ENCODE measurements around the gene VDR.

Gene VDR

GRCh38 chr12:47808050-47808449 is 96.7 kb downstream of the VDR start:
- Histone ChIP-seq H3K4me3 (peak overlapping the region; percentile 48), H3K27ac (peak overlapping the region; percentile 96 to 100)
- no peak for DNase-seq (ENCODE audit: low spot score)
- no peak for TF ChIP-seq CTCF (IDR thresholded peaks at IDR 0.05)

- H3K27ac ChIP-seq: peak overlapping the region; percentile 96 to 100
- H3K4me3 ChIP-seq: peak overlapping the region; percentile 48
- TF ChIP-seq CTCF (IDR thresholded peaks at IDR 0.05): no peak
- DNase-seq (ENCODE audit: low spot score): no peak
These were observed 97.5 kb downstream of the VDR start for GRCh38 chr12:47807338-47807737.

- Histone ChIP-seq H3K27ac (peak overlapping the region; percentile 24 to 72), H3K4me3 (peak overlapping the region; percentile 12)
- no peak for DNase-seq (ENCODE audit: low spot score)
- no peak for TF ChIP-seq CTCF (IDR thresholded peaks at IDR 0.05)
These were observed 99.4 kb downstream of the VDR start for GRCh38 chr12:47805417-47805816.

GRCh38 chr12:47804171-47804570 is 100.6 kb downstream of the VDR start:
- DNase-seq (ENCODE audit: low spot score): no peak
- H3K27ac ChIP-seq: peak overlapping the region; percentile 24 to 85
- peak overlapping the region; percentile 6 for H3K4me3 ChIP-seq
- no peak for TF ChIP-seq CTCF (IDR thresholded peaks at IDR 0.05)

- no peak for DNase-seq (ENCODE audit: low spot score)
- no peak for TF ChIP-seq CTCF (IDR thresholded peaks at IDR 0.05)
- Histone ChIP-seq H3K4me3 (peak overlapping the region; percentile 16), H3K27ac (peak overlapping the region; percentile 40 to 85)
These were observed 101.5 kb downstream of the VDR start for GRCh38 chr12:47803191-47803875.

- H3K27ac ChIP-seq: peak overlapping the region; percentile 40 to 85
- H3K4me3 ChIP-seq: peak overlapping the region; percentile 21
- DNase-seq (ENCODE audit: low spot score): no peak
- TF ChIP-seq CTCF (IDR thresholded peaks at IDR 0.05): no peak
These were observed 102.5 kb downstream of the VDR start for GRCh38 chr12:47802312-47802711.

- DNase-seq (ENCODE audit: low spot score): no peak
- peak overlapping the region; percentile 21 for H3K4me3 ChIP-seq
- peak overlapping the region; percentile 40 to 85 for H3K27ac ChIP-seq
- TF ChIP-seq CTCF (IDR thresholded peaks at IDR 0.05): no peak
These were observed 102.9 kb downstream of the VDR start for GRCh38 chr12:47801904-47802246.

Data from coronary artery (tissue), 2 donors.